HEK293T (cell line): ENCODE data around the gene PARP1.

ENCODE experiments used
- ARNT ChIP-seq: fragments of 450-650 bp; IDR thresholded peaks from 2 replicates; pipeline ENCODE4 v1.6.1; 2017; ENCODE audit warnings: mild to moderate bottlenecking
- FOXM1 ChIP-seq: fragments of 450-650 bp; IDR thresholded peaks from 2 replicates; pipeline ENCODE4 v1.6.1; 2017; ENCODE audit warnings: mild to moderate bottlenecking, borderline replicate concordance
- HDGF ChIP-seq: fragments of 450-650 bp; IDR thresholded peaks from 2 replicates; pipeline ENCODE4 v1.6.1; 2017; ENCODE audit warnings: antibody characterized with exemption, borderline replicate concordance
- SUZ12 ChIP-seq: fragments of 450-650 bp; IDR thresholded peaks from 2 replicates; pipeline ENCODE4 v1.6.1; 2016; ENCODE audit warnings: mild to moderate bottlenecking
- TARDBP ChIP-seq: fragments of 450-650 bp; IDR thresholded peaks from 2 replicates; pipeline ENCODE4 v1.6.1; 2016

DNA sequence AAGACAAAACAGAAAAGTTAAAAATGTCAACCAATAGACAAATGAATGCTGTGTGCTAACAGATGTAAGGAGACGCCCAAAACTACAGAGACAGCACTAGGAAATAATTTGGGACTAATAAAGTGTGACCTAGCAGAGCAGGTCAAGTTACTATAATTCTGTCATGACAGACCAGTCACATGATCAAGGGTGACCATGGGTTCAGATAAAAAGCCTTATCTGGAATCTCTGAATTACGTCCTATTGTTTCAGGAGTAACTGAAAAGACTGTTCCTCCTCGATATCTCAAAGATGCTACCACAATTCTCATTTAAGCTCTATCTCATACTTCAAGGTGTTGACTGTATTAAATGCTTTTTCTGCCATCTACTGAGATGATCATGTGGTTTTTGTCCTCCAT, 31.6 kb downstream of the PARP1 start:
- no peak for TF ChIP-seq ARNT
- no peak for TF ChIP-seq TARDBP
- TF ChIP-seq HDGF, result no peak
- no peak for TF ChIP-seq FOXM1
- no peak for TF ChIP-seq SUZ12
